Ishikawa (cell line): ENCODE results near the gene ATP11A.

Experiments
- CEBPB ChIP-seq: IDR thresholded peaks from 2 replicates; pipeline ENCODE4 v1.6.1; 2012
- CREB1 ChIP-seq: IDR thresholded peaks from 2 replicates; pipeline ENCODE4 v1.6.1; 2012; ENCODE audit warnings: low read depth
- EGR1 ChIP-seq: IDR thresholded peaks from 2 replicates; pipeline ENCODE4 v1.6.1; 2012
- EP300 ChIP-seq: IDR thresholded peaks from 2 replicates; pipeline ENCODE4 v1.6.1; 2012; ENCODE audit warnings: borderline replicate concordance
- FOXM1 ChIP-seq: IDR thresholded peaks from 2 replicates; pipeline ENCODE4 v1.6.1; 2012; ENCODE audit warnings: low read depth, borderline replicate concordance
- NFIC ChIP-seq: IDR thresholded peaks from 2 replicates; pipeline ENCODE4 v1.6.1; 2012
- RAD21 ChIP-seq: IDR thresholded peaks from 2 replicates; pipeline ENCODE4 v1.6.1; 2012; ENCODE audit warnings: low read depth
- TAF1 ChIP-seq: IDR thresholded peaks from 2 replicates; pipeline ENCODE4 v1.6.1; 2012; ENCODE audit warnings: low read depth, mild to moderate bottlenecking
- TCF12 ChIP-seq: IDR thresholded peaks from 2 replicates; pipeline ENCODE4 v1.6.1; 2012; ENCODE audit warnings: low read depth
- TEAD4 ChIP-seq: IDR thresholded peaks from 2 replicates; pipeline ENCODE4 v1.6.1; 2012
- YY1 ChIP-seq: IDR thresholded peaks from 2 replicates; pipeline ENCODE4 v1.6.1; 2012; ENCODE audit warnings: low read depth
- ZBTB7A ChIP-seq: IDR thresholded peaks from 2 replicates; pipeline ENCODE4 v1.6.1; 2012; ENCODE audit warnings: low read depth
- TF ChIP-seq, protein P1 (sequence below): IDR thresholded peaks from 2 replicates; pipeline ENCODE4 v1.6.1; 2012
- TF ChIP-seq, protein P2 (sequence below): IDR thresholded peaks from 2 replicates; pipeline ENCODE4 v1.6.1; 2012; ENCODE audit warnings: low read depth, mild to moderate bottlenecking
- TF ChIP-seq, protein P3 (sequence below): IDR thresholded peaks from 2 replicates; pipeline ENCODE4 v1.6.1; 2012

The ATP11A gene

GRCh38 chr13:112781881-112782361, 92.1 kb downstream of the ATP11A start:
- TF ChIP-seq, protein P1, sequence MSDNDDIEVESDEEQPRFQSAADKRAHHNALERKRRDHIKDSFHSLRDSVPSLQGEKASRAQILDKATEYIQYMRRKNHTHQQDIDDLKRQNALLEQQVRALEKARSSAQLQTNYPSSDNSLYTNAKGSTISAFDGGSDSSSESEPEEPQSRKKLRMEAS = no peak
- no peak for TF ChIP-seq TEAD4
- no peak for TF ChIP-seq YY1
- TF ChIP-seq, protein P2, sequence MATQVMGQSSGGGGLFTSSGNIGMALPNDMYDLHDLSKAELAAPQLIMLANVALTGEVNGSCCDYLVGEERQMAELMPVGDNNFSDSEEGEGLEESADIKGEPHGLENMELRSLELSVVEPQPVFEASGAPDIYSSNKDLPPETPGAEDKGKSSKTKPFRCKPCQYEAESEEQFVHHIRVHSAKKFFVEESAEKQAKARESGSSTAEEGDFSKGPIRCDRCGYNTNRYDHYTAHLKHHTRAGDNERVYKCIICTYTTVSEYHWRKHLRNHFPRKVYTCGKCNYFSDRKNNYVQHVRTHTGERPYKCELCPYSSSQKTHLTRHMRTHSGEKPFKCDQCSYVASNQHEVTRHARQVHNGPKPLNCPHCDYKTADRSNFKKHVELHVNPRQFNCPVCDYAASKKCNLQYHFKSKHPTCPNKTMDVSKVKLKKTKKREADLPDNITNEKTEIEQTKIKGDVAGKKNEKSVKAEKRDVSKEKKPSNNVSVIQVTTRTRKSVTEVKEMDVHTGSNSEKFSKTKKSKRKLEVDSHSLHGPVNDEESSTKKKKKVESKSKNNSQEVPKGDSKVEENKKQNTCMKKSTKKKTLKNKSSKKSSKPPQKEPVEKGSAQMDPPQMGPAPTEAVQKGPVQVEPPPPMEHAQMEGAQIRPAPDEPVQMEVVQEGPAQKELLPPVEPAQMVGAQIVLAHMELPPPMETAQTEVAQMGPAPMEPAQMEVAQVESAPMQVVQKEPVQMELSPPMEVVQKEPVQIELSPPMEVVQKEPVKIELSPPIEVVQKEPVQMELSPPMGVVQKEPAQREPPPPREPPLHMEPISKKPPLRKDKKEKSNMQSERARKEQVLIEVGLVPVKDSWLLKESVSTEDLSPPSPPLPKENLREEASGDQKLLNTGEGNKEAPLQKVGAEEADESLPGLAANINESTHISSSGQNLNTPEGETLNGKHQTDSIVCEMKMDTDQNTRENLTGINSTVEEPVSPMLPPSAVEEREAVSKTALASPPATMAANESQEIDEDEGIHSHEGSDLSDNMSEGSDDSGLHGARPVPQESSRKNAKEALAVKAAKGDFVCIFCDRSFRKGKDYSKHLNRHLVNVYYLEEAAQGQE = no peak
- TF ChIP-seq ZBTB7A = no peak
- no peak for TF ChIP-seq TAF1
- TF ChIP-seq EP300 = no peak
- no peak for TF ChIP-seq TCF12
- TF ChIP-seq CEBPB = no peak
- no peak for TF ChIP-seq FOXM1
- no peak for TF ChIP-seq EGR1
- no peak for TF ChIP-seq RAD21
- no peak for TF ChIP-seq CREB1
- no peak for TF ChIP-seq NFIC
- TF ChIP-seq, protein P3, sequence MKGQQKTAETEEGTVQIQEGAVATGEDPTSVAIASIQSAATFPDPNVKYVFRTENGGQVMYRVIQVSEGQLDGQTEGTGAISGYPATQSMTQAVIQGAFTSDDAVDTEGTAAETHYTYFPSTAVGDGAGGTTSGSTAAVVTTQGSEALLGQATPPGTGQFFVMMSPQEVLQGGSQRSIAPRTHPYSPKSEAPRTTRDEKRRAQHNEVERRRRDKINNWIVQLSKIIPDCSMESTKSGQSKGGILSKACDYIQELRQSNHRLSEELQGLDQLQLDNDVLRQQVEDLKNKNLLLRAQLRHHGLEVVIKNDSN = no peak

DNA sequence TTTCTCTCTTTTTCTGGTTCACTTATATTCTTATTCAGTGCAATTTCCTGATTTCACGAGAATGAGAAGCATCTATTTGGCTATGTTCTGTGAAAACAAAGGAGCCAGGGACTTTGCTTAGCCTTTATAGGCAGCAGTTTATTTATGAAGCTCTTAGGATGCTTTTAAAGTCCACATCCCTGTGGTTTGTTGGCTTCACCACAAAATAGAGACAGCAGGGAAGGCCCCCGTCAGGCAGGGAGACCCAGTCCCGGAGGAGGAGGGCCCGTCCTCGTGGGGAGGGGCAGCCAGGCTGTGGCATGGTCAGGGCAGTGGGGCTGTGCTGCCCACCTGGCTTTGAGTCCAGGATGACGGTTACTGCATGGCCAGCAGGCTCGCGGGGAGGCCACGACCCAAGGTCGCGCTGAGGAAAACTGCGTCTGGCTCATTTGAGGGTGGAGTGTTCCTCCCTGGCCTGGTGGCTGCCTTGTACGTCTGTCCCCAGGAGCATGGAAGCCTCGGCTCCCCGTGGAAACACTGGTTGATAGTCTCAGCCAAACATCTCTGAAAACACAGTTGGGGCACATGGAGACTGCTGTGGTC, 92.7 kb downstream of the ATP11A start:
- TF ChIP-seq FOXM1 (no peak), CEBPB (no peak)

DNA sequence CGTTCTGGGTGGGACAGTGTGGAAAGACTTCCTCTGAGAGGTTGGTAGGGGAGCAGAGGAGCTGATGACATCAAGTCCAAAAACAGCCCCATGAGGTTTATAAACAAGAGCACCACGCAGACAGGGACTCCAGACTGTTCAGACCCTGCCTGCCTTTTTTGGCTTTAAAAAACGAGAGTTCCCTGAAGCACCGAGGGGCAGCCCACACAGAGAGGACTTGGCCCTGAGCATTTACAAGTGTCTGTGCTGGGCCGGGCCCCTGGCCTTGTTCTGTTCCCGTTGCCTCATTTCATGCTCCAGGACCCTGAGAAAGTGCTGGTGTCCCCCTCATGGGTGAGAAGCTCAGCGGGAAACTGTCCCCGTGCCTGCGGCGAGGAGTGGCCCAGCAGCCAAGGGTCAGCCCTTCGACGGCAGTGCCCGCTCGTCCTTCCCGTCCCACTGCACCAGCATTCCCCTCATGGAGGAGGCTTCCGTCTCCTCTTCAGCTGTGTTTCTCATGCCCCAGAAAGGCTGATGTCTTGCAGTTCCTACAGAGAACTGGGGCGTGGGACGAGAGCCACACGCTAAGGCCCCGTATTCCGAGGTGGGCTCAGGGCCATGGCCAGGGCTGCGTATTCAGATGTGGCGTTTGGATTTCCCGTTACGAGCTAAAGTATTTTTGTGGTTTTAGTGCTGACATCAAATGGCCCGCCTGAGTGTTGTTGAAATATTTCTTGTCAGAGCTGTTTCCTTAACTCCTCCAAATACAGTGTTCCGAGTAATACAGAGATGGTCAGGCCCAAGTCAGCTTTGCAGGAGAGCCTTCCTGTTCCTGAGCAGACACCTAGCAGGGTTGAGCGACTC, 93.5 kb downstream of the ATP11A start:
- TF ChIP-seq TEAD4 = no peak
- TF ChIP-seq TCF12 = no peak
- TF ChIP-seq FOXM1 = no peak
- TF ChIP-seq EGR1 = no peak
- TF ChIP-seq RAD21 = no peak
- no peak for TF ChIP-seq TAF1
- TF ChIP-seq EP300 = no peak
- TF ChIP-seq CREB1 = no peak
- no peak for TF ChIP-seq YY1
- TF ChIP-seq, protein P1 = no peak
- TF ChIP-seq, protein P2 = no peak
- TF ChIP-seq NFIC = no peak
- no peak for TF ChIP-seq CEBPB
- TF ChIP-seq, protein P3 = no peak
- no peak for TF ChIP-seq ZBTB7A

DNA sequence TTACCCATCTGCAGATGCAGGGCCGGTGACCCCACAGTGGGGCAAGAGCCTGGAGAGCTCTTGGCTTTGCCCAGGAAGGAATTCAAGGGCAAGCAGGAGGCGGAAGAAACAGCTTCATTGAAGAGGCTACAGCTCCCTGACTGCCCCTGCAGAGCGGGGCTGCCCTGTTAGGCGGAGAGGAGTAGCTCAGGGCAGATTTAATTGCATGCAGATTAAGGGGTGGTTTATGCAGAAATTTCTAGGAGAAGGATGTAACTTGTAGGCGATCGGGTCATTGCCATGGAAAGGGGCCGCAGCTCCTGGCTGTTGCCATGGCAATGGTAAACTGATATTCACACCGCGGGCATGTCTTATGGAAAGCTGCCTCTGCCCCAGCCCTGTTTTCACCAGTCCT, 94.1 kb downstream of the ATP11A start:
- TF ChIP-seq, protein P3 = no peak
- TF ChIP-seq TEAD4 (no peak), RAD21 (no peak), CEBPB (no peak), EP300 (no peak), CREB1 (no peak), NFIC (no peak), FOXM1 (no peak), TAF1 (no peak), TCF12 (no peak), ZBTB7A (no peak), EGR1 (no peak)
- TF ChIP-seq, protein P2 = no peak
- TF ChIP-seq, protein P1 = no peak
